ENCODE measurements around the gene KIF5A.
A peak's percentile ranks its signal among the peaks of the same experiment; 100 is the strongest.

KIF5A gene

GRCh38 chr12:57606821-57607220, 57.0 kb downstream of the KIF5A start:
- H3K36me3 ChIP-seq (ENCODE audit: insufficient read depth, low read length) = peaks cover 29% of the 10 kb centered on the region
- H3K4me3 ChIP-seq (ENCODE audit: low read depth in 1 of 2, low read length in 2 of 2) = no peak overlapping the region
- H3K27me3 ChIP-seq (ENCODE audit: control insufficient read depth in 1 of 2, insufficient read depth in 2 of 2, low read length in 2 of 2) = no peaks in the 10 kb centered on the region
- no peaks in the 10 kb centered on the region for H3K9me3 ChIP-seq (ENCODE audit: low read length)
- H3K27ac ChIP-seq (ENCODE audit: low read depth, low read length) = no peak overlapping the region
- peaks cover 28% of the 10 kb centered on the region for H3K4me1 ChIP-seq (ENCODE audit: insufficient read depth, low read length)
- no peak overlapping the region for H3K9ac ChIP-seq (ENCODE audit: low read length)

- Histone ChIP-seq H3K9me3 (ENCODE audit: low read length) (no peaks in the 10 kb centered on the region), H3K9ac (ENCODE audit: low read length) (no peak overlapping the region), H3K36me3 (ENCODE audit: insufficient read depth, low read length) (peaks cover 28% of the 10 kb centered on the region), H3K27ac (ENCODE audit: low read depth, low read length) (peak overlapping the region; percentile 51), H3K4me1 (ENCODE audit: insufficient read depth, low read length) (peaks cover 35% of the 10 kb centered on the region), H3K27me3 (ENCODE audit: control insufficient read depth in 1 of 2, insufficient read depth in 2 of 2, low read length in 2 of 2) (no peaks in the 10 kb centered on the region), H3K4me3 (ENCODE audit: low read depth in 1 of 2, low read length in 2 of 2) (no peak overlapping the region)
Observed at GRCh38 chr12:57607958-57608663, 58.3 kb downstream of the KIF5A start.

GRCh38 chr12:57609101-57609780, 59.4 kb downstream of the KIF5A start:
- peaks cover 41% of the 10 kb centered on the region for H3K4me1 ChIP-seq (ENCODE audit: insufficient read depth, low read length)
- no peaks in the 10 kb centered on the region for H3K9me3 ChIP-seq (ENCODE audit: low read length)
- peak overlapping the region; percentile 11 to 66 for H3K4me3 ChIP-seq (ENCODE audit: low read depth in 1 of 2, low read length in 2 of 2)
- peak overlapping the region; percentile 27 for H3K9ac ChIP-seq (ENCODE audit: low read length)
- peaks cover 33% of the 10 kb centered on the region for H3K36me3 ChIP-seq (ENCODE audit: insufficient read depth, low read length)
- no peaks in the 10 kb centered on the region for H3K27me3 ChIP-seq (ENCODE audit: control insufficient read depth in 1 of 2, insufficient read depth in 2 of 2, low read length in 2 of 2)
- peak overlapping the region; percentile 98 for H3K27ac ChIP-seq (ENCODE audit: low read depth, low read length)

- H3K9ac ChIP-seq (ENCODE audit: low read length) = peak overlapping the region; percentile 82
- peaks cover 41% of the 10 kb centered on the region for H3K36me3 ChIP-seq (ENCODE audit: insufficient read depth, low read length)
- H3K27me3 ChIP-seq (ENCODE audit: control insufficient read depth in 1 of 2, insufficient read depth in 2 of 2, low read length in 2 of 2) = no peaks in the 10 kb centered on the region
- H3K27ac ChIP-seq (ENCODE audit: low read depth, low read length) = peak overlapping the region; percentile 98
- H3K9me3 ChIP-seq (ENCODE audit: low read length) = no peaks in the 10 kb centered on the region
- peaks cover 48% of the 10 kb centered on the region for H3K4me1 ChIP-seq (ENCODE audit: insufficient read depth, low read length)
- peak overlapping the region; percentile 59 to 66 for H3K4me3 ChIP-seq (ENCODE audit: low read depth in 1 of 2, low read length in 2 of 2)
Observed at GRCh38 chr12:57609781-57610553, 60.1 kb downstream of the KIF5A start.

- Histone ChIP-seq H3K9ac (ENCODE audit: low read length) (peak overlapping the region; percentile 82), H3K4me3 (ENCODE audit: low read depth in 1 of 2, low read length in 2 of 2) (peak overlapping the region; percentile 66 to 92), H3K4me1 (ENCODE audit: insufficient read depth, low read length) (peaks cover 48% of the 10 kb centered on the region), H3K9me3 (ENCODE audit: low read length) (no peaks in the 10 kb centered on the region), H3K27ac (ENCODE audit: low read depth, low read length) (peak overlapping the region; percentile 98), H3K36me3 (ENCODE audit: insufficient read depth, low read length) (peaks cover 47% of the 10 kb centered on the region), H3K27me3 (ENCODE audit: control insufficient read depth in 1 of 2, insufficient read depth in 2 of 2, low read length in 2 of 2) (no peaks in the 10 kb centered on the region)
Observed at GRCh38 chr12:57610554-57611107, 60.8 kb downstream of the KIF5A start.

- Histone ChIP-seq H3K9ac (ENCODE audit: low read length) (peak within 1 kb of the TSS; percentile 82), H3K4me3 (ENCODE audit: low read depth in 1 of 2, low read length in 2 of 2) (peak within 1 kb of the TSS; percentile 66 to 92), H3K4me1 (ENCODE audit: insufficient read depth, low read length) (peaks cover 45% of the 10 kb centered on the region), H3K9me3 (ENCODE audit: low read length) (no peaks in the 10 kb centered on the region), H3K36me3 (ENCODE audit: insufficient read depth, low read length) (peaks cover 54% of the 10 kb centered on the region), H3K27ac (ENCODE audit: low read depth, low read length) (peak within 1 kb of the TSS; percentile 98), H3K27me3 (ENCODE audit: control insufficient read depth in 1 of 2, insufficient read depth in 2 of 2, low read length in 2 of 2) (no peaks in the 10 kb centered on the region)
Observed at GRCh38 chr12:57611108-57611826, 61.4 kb downstream of the KIF5A start, which contains the start of gene ARHGEF25. ARHGEF25 (plus strand) TSS chr12:57611435; CDS start chr12:57611895, 460 bp downstream.

- H3K27me3 ChIP-seq (ENCODE audit: control insufficient read depth in 1 of 2, insufficient read depth in 2 of 2, low read length in 2 of 2) = no peaks in the 10 kb centered on the region
- H3K4me1 ChIP-seq (ENCODE audit: insufficient read depth, low read length) = peaks cover 47% of the 10 kb centered on the region
Observed at GRCh38 chr12:57611827-57612710, 62.2 kb downstream of the KIF5A start.

GRCh38 chr12:57612711-57613426, 63.0 kb downstream of the KIF5A start:
- H3K9me3 ChIP-seq (ENCODE audit: low read length) = no peaks in the 10 kb centered on the region
- H3K36me3 ChIP-seq (ENCODE audit: insufficient read depth, low read length) = peaks cover 57% of the 10 kb centered on the region
- H3K9ac ChIP-seq (ENCODE audit: low read length) = peak overlapping the region; percentile 82
- peak overlapping the region; percentile 98 for H3K27ac ChIP-seq (ENCODE audit: low read depth, low read length)
- peaks cover 47% of the 10 kb centered on the region for H3K4me1 ChIP-seq (ENCODE audit: insufficient read depth, low read length)
- peak overlapping the region in 1 of 2 donors; percentile 27 for H3K4me3 ChIP-seq (ENCODE audit: low read depth in 1 of 2, low read length in 2 of 2)
- no peaks in the 10 kb centered on the region for H3K27me3 ChIP-seq (ENCODE audit: control insufficient read depth in 1 of 2, insufficient read depth in 2 of 2, low read length in 2 of 2)

More at GRCh38 chr12:57611827-57612710, 62.2 kb downstream of the KIF5A start:
- H3K36me3 ChIP-seq (ENCODE audit: insufficient read depth, low read length) = peaks cover 59% of the 10 kb centered on the region
- H3K9me3 ChIP-seq (ENCODE audit: low read length) = no peaks in the 10 kb centered on the region
- peak overlapping the region; percentile 66 to 92 for H3K4me3 ChIP-seq (ENCODE audit: low read depth in 1 of 2, low read length in 2 of 2)
- peak overlapping the region; percentile 82 for H3K9ac ChIP-seq (ENCODE audit: low read length)
- H3K27ac ChIP-seq (ENCODE audit: low read depth, low read length) = peak overlapping the region; percentile 98

GRCh38 chr12:57613427-57614109, 63.7 kb downstream of the KIF5A start:
- Histone ChIP-seq H3K9me3 (ENCODE audit: low read length) (no peaks in the 10 kb centered on the region), H3K27me3 (ENCODE audit: control insufficient read depth in 1 of 2, insufficient read depth in 2 of 2, low read length in 2 of 2) (no peaks in the 10 kb centered on the region), H3K9ac (ENCODE audit: low read length) (no peak overlapping the region), H3K36me3 (ENCODE audit: insufficient read depth, low read length) (peaks cover 51% of the 10 kb centered on the region), H3K4me1 (ENCODE audit: insufficient read depth, low read length) (peaks cover 47% of the 10 kb centered on the region), H3K27ac (ENCODE audit: low read depth, low read length) (peak overlapping the region; percentile 38), H3K4me3 (ENCODE audit: low read depth in 1 of 2, low read length in 2 of 2) (peak overlapping the region in 1 of 2 donors; percentile 29)
